ENCODE measurements around the gene COL6A6. TPM values are rescaled to one million over a fixed set of nuclear protein-coding genes. Genes with fewer than 3 reads are reported as not detected.

The COL6A6 gene
- polyA plus RNA-seq, 1 donor (not counting 4 experiments of a cell fraction or from before 2014, with no cell fraction given), result not detected

GRCh38 chr3:130514681-130515080, 2.3 kb upstream of the COL6A6 start:
- no peak overlapping the region for H3K27ac ChIP-seq (ENCODE audit: control insufficient read depth, insufficient read depth, low read length)
- H3K4me1 ChIP-seq (ENCODE audit: control insufficient read depth, extremely low read depth, insufficient read depth, low read length), result no peaks in the 10 kb centered on the region
- H4K20me1 ChIP-seq (ENCODE audit: control insufficient read depth, extremely low read depth, insufficient read depth, low read length), result no peaks in the 10 kb centered on the region
- H3K4me2 ChIP-seq (ENCODE audit: control insufficient read depth, extremely low read depth, insufficient read depth, low read depth, low read length), result no peak overlapping the region
- DNase-seq (ENCODE audit: low read depth, low spot score), result no peak
- no peak overlapping the region for H3K9ac ChIP-seq (ENCODE audit: control insufficient read depth, extremely low read depth, insufficient read depth, low read length)
- no peaks in the 10 kb centered on the region for H3K9me1 ChIP-seq (ENCODE audit: control insufficient read depth, extremely low read depth, insufficient read depth, low read length)
- H3K9me3 ChIP-seq (ENCODE audit: control insufficient read depth, low read depth, low read length), result no peaks in the 10 kb centered on the region
- dilution Hi-C loops (cut with MboI; ENCODE audit: extremely low pct_ligation_motif_present, low sequenced_read_pairs), result no loop called here
- H3K79me2 ChIP-seq (ENCODE audit: control insufficient read depth, insufficient read depth, low read length), result no peaks in the 10 kb centered on the region
- TF ChIP-seq, protein P1, sequence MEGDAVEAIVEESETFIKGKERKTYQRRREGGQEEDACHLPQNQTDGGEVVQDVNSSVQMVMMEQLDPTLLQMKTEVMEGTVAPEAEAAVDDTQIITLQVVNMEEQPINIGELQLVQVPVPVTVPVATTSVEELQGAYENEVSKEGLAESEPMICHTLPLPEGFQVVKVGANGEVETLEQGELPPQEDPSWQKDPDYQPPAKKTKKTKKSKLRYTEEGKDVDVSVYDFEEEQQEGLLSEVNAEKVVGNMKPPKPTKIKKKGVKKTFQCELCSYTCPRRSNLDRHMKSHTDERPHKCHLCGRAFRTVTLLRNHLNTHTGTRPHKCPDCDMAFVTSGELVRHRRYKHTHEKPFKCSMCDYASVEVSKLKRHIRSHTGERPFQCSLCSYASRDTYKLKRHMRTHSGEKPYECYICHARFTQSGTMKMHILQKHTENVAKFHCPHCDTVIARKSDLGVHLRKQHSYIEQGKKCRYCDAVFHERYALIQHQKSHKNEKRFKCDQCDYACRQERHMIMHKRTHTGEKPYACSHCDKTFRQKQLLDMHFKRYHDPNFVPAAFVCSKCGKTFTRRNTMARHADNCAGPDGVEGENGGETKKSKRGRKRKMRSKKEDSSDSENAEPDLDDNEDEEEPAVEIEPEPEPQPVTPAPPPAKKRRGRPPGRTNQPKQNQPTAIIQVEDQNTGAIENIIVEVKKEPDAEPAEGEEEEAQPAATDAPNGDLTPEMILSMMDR (optimal IDR thresholded peaks at IDR 0.05 in 1 of 3, IDR thresholded peaks at IDR 0.05 in 1 of 3, conservative IDR thresholded peaks at IDR 0.05 in 1 of 3; ENCODE audit: extremely low read depth in 1 of 3, insufficient read depth in 2 of 3, low read length in 3 of 3), result no peak
- TF ChIP-seq EZH2 (IDR thresholded peaks at IDR 0.05; ENCODE audit: low read length), result no peak
- no peak overlapping the region for H2AFZ ChIP-seq (ENCODE audit: control insufficient read depth, low read length)
- H3K36me3 ChIP-seq (ENCODE audit: control insufficient read depth in 2 of 2, extremely low read depth in 1 of 2, insufficient read depth in 2 of 2, low read length in 2 of 2), result no peaks in the 10 kb centered on the region
- H3K4me3 ChIP-seq (ENCODE audit: control insufficient read depth in 2 of 3, extremely low read depth in 1 of 3, insufficient read depth in 2 of 3, low read depth in 1 of 3, low read length in 3 of 3), result no peak overlapping the region
- FAIRE-seq, result no peak
- H3K27me3 ChIP-seq (ENCODE audit: control insufficient read depth, extremely low read depth, insufficient read depth, low read length), result peaks cover 29% of the 10 kb centered on the region

- Histone ChIP-seq H3K9me1 (ENCODE audit: control insufficient read depth, extremely low read depth, insufficient read depth, low read length) (no peaks in the 10 kb centered on the region), H3K9ac (ENCODE audit: control insufficient read depth, extremely low read depth, insufficient read depth, low read length) (no peak overlapping the region), H2AFZ (ENCODE audit: control insufficient read depth, low read length) (no peak overlapping the region), H3K27ac (ENCODE audit: control insufficient read depth, insufficient read depth, low read length) (no peak overlapping the region), H3K4me2 (ENCODE audit: control insufficient read depth, extremely low read depth, insufficient read depth, low read depth, low read length) (no peak overlapping the region), H3K4me3 (ENCODE audit: control insufficient read depth in 2 of 3, extremely low read depth in 1 of 3, insufficient read depth in 2 of 3, low read depth in 1 of 3, low read length in 3 of 3) (no peak overlapping the region), H4K20me1 (ENCODE audit: control insufficient read depth, extremely low read depth, insufficient read depth, low read length) (no peaks in the 10 kb centered on the region), H3K9me3 (ENCODE audit: control insufficient read depth, low read depth, low read length) (no peaks in the 10 kb centered on the region), H3K79me2 (ENCODE audit: control insufficient read depth, insufficient read depth, low read length) (no peaks in the 10 kb centered on the region), H3K36me3 (ENCODE audit: control insufficient read depth in 2 of 2, extremely low read depth in 1 of 2, insufficient read depth in 2 of 2, low read length in 2 of 2) (no peaks in the 10 kb centered on the region), H3K27me3 (ENCODE audit: control insufficient read depth, extremely low read depth, insufficient read depth, low read length) (peaks cover 29% of the 10 kb centered on the region), H3K4me1 (ENCODE audit: control insufficient read depth, extremely low read depth, insufficient read depth, low read length) (no peaks in the 10 kb centered on the region)
- TF ChIP-seq EZH2 (IDR thresholded peaks at IDR 0.05; ENCODE audit: low read length), result no peak
- TF ChIP-seq, protein P1 (optimal IDR thresholded peaks at IDR 0.05 in 1 of 3, IDR thresholded peaks at IDR 0.05 in 1 of 3, conservative IDR thresholded peaks at IDR 0.05 in 1 of 3; ENCODE audit: extremely low read depth in 1 of 3, insufficient read depth in 2 of 3, low read length in 3 of 3), result no peak
- no peak for FAIRE-seq
- no peak for DNase-seq (ENCODE audit: low read depth, low spot score)
- dilution Hi-C loops (cut with MboI; ENCODE audit: extremely low pct_ligation_motif_present, low sequenced_read_pairs), result no loop called here
Observed at GRCh38 chr3:130515755-130516154, 1.2 kb upstream of the COL6A6 start.
